Omental fat pad (tissue), 4 donors: Measurements from ENCODE around the gene TIMM10B. TPM values are rescaled to one million over a fixed set of nuclear protein-coding genes. Genes with fewer than 3 reads are reported as not detected.

ENCODE experiments used
- ATAC-seq: fragments of 150-250 bp; one replicate; pipeline ENCODE4 v1.9.1; 2016; ENCODE audit warnings: mild to moderate bottlenecking, moderate library complexity; ENCODE audit not compliant: low FRiP score
- DNase-seq: peaks from one replicate; pipeline ENCODE4 v3.0.0-alpha.2; 2019; ENCODE audit warnings: low spot score
- CTCF ChIP-seq, 3 donors: fragments of 450-650 bp; IDR thresholded peaks; one replicate each; pipeline ENCODE4 v1.5.1; 2016 to 2017; ENCODE audit warnings: antibody characterized with exemption in 3 of 3, mild to moderate bottlenecking in 3 of 3, moderate library complexity in 2 of 3
- total RNA-seq, 4 donors: library from RNA; depleted of rRNA; stranded (reverse); fragments of >200 nt; gene quantifications; one replicate each; pipeline ENCODE4 v1.1.0, GENCODE V29; 2016

The TIMM10B gene
- total RNA-seq, 4 donors from 2014 or later, result 42.7 to 60.6 (median 47.8) TPM

DNA sequence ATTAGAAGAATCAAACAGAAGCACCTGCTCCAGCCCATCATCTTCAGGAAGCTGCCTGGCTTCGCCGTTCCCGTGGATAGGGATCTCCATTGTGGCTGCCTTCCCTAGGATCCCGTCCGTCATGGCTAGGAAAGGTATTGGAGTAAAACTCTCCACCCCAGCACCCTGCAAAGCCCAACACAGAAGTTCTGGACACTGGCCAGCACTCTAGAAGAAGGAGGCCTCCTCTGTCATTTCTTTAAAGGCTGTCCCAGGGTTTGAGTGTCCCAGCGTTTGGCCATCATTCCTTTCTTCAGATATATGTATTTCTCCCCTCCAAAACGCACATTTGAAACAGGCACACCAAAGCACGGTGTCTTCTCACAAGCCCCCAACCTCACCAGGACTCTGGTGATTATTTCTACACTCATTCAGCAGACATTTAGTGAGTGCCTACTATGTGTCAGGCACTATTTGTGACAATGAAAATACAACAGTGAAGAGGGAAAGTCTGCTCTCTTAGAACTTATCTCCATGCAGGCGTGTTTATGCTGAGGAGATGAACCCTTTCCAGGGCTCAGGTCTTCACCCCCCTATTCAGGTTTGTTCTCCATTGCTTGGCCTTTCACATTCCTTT is 894 bp upstream of the TIMM10B start:
- ATAC-seq, result no peak
- TF ChIP-seq CTCF (IDR thresholded peaks at IDR 0.05), result no peak
- DNase-seq, result no peak

DNA sequence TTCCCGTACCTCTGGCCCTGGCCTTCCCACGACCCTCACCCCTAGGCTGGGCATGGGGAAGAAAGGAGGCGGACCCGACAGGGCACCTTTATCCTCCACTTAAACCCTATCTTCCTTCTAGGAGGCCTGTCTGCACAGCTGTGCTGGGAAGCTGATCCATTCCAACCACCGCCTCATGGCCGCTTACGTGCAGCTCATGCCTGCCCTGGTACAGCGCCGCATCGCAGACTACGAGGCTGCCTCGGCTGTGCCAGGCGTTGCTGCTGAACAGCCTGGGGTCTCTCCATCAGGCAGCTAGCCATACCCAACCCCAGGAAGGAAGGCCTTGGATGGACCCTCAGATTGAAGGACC is 599 bp downstream of the TIMM10B start:
- no peak for ATAC-seq
- no peak for DNase-seq
- no peak for TF ChIP-seq CTCF (IDR thresholded peaks at IDR 0.05)

DNA sequence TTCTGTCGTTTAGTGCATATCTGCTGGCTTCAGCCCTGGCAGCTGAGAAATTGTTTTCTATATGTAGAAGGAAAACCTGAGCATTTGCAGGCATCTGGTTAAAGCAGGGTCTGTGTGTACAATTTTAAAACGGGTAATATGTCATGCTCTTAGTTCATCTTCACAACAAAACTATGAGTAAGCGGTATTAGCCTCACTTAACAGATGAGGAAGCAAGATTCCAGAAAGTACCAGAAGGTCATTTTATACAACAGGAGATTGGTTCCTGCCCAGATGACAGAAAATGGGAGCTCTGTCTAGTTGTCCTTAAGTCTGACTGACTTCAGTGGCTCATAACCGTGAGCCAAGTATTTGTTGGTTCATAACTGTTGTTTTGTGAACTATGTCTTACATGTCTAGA is 1.1 kb downstream of the TIMM10B start:
- no peak for TF ChIP-seq CTCF (IDR thresholded peaks at IDR 0.05)
- DNase-seq (no peak), ATAC-seq (no peak)

GRCh38 chr11:6483015-6483414 is 1.7 kb downstream of the TIMM10B start:
- no peak for DNase-seq
- no peak for ATAC-seq
- TF ChIP-seq CTCF (IDR thresholded peaks at IDR 0.05), result no peak

- TF ChIP-seq CTCF (IDR thresholded peaks at IDR 0.05), result no peak
- DNase-seq, result no peak
- no peak for ATAC-seq
Observed at GRCh38 chr11:6485661-6486060, 4.4 kb downstream of the TIMM10B start.

GRCh38 chr11:6486256-6486655 is 5.0 kb downstream of the TIMM10B start:
- TF ChIP-seq CTCF (IDR thresholded peaks at IDR 0.05), result no peak
- DNase-seq (no peak), ATAC-seq (no peak)

- no peak for ATAC-seq
- no peak for TF ChIP-seq CTCF (IDR thresholded peaks at IDR 0.05)
- DNase-seq, result no peak
Observed at GRCh38 chr11:6486938-6487337, 5.6 kb downstream of the TIMM10B start.
